HG03439 (cell line): ENCODE results near the gene SORL1.

Source experiments
- ATAC-seq: cut with Tn5 transposase; IDR thresholded peaks from one replicate; pipeline ENCODE4 v1.9.1; 2021; ENCODE audit warnings: mild to moderate bottlenecking, moderate library complexity; ENCODE audit not compliant: unreplicated experiment

The SORL1 gene

DNA sequence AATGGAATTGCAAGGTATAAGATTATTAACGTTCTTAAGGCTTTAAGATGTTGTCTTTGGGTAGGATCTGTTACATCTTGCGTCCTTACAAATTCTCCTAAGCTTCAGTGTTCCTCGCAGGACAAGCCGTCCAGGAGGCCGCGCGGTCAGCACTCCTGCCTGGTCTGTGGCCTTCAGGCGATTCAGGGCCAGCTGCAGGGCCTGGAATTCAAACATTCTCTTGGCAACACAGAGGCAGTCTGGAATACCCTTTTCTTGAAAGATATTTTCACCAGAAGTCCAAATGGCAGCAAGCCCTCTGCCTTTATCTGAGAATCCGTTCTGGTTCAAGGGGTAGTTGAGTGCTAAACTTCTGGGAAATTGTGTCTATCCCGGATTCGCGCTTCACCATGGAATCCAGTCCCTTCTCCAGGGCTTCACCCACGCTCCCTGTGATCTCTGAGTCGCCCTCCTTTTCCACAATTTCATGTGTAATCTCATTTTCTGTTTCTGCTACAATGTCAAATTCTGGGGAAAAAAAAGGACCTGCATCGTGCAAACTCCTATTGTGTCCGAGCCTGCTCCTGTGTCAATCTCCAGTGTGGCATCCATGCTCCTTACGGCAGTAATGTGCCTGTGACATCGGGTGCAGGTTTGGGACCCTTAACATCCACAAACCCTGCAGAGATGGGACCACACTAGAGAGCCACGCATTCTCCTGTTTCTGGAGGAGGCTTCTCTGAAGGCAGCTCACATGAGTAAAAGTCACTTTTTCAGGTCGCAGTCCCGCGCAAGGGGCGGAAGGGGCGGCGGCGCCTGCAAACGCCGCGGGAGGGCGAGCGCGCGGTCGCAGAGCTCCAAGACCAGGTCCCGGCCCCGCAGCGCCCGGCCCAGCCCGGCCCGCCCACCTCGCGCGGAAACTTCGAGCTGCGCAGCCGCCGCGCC lies 25.4 kb upstream of the SORL1 start:
- no peak for ATAC-seq

DNA sequence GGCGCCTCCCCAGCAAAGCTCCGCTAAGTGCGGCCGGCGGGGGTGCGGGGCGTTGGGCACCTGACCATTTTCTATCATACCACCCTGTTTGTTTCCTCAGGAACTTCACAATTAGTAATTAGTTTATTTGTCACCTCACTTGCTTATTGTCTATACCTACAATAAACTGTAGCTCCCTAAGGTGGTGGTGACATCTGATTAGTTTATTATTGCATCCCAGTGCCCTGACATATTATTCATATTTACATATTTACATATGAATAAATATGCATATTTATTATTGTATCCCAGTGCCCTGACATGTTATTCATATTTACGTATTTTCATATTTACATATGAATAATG lies 24.7 kb upstream of the SORL1 start:
- no peak for ATAC-seq

DNA sequence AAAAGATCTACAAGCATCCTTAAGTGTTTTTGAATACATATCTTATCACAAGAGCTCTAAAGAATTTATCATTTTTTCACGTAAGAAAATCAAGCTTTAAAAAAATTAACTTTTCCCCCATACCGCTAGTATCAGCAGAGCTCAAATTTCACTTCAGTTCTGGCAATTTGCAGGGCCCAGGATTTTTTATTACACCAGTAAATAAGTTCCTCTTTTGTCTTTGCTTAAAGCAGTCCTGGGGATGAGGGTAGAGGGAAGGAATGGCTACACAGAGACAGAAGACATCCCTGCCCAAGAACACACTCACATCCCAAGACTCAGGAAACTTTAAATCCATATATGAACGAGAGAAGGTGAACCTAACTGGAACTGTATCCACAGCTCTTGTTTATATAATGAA lies 22.6 kb upstream of the SORL1 start:
- no peak for ATAC-seq

DNA sequence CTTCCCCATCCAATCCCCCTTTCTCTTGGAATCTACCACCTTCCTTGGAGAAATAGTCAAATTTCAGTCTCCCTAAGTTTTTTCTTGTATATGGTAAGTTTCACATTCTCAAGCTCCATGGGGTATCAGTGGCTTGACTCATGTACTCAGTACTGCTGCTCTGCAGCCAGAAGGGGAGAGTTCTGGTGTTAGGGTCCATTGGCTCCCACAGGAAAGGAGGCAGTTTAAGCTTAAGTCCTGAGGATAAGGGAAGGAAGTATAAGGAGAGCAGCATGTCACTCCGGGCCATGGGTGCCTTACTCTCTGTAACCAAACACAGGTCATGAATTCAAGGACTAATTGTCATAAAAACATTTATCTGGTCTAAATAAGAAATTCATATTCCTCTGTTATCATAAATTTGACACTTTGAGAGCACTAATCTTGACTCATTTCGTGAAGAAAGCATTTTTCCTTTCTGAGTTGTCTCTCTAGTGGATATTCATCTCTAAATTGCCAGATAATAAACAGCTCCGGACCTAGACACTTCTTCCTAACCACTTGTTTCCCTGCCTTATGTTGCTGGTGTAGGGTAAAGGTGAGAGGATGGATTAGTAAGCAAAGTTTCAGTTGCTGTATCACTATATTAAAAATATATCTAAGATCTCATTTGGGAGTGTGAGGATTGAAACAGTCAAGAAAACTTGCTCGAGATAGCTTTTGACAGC lies 20.1 kb upstream of the SORL1 start:
- ATAC-seq: no peak

DNA sequence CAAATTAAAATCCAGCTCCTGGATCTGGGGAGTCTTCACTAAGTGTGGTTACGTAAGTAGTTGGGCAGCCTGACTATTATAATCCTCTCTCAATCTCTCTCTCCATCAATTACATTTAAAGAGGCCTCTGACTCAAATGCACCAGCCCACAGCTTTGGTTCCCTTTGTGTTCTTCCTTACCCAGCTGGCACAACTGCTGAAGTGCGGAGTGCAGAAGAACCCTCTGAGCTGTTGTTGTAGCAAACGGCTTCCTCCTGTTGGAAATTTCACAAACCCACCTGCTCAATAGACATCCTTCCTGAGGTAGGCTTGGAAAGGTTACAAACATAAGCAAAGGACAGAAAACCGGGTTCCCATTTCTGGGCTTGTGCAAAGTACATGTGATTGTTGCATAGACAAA lies 17.0 kb upstream of the SORL1 start:
- no peak for ATAC-seq

DNA sequence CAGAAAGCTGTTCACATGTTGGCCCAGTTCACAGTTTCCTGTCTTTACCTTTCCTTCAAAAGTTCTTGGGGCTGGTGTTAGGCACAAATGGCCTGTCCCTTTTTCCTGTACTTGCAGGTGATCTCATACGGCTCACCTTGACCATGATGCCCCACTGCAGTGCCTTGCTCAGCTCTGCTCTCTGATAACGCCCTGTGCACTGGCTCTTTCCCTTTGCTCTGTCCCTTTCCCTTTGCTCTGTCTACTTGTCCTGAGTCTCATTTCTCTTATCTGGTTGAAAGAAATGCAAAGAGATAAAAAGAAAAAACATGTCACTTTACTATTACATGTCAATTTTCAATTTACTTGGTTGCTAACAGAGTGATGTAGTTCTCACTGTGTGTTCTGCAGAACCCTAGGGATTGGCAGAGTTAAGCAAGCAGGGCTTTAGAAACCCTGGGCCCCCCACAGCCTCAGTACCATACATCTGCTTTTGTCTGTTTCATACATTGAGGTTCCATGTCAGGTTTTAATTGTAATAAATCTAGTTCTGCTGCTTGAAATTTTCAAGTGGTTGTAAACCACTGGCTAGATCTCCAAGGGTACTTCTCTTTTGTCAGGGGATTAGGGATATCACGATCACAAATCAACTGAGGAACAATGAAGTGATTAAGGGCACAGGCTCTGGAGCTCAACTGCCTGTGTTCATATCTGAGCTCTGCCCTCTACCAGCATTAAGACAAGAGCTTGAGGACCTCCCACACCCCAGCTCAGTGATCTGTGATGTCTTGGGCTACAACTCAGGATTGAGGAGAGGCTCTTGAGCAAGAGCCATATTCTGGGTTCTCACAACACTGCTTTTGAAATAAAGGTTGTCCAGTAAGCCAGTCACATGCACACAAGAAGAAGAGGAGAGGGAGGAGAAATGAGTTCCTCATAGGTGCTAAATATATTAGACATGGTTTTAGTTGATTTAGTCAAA lies 16.3 kb upstream of the SORL1 start:
- ATAC-seq: no peak

DNA sequence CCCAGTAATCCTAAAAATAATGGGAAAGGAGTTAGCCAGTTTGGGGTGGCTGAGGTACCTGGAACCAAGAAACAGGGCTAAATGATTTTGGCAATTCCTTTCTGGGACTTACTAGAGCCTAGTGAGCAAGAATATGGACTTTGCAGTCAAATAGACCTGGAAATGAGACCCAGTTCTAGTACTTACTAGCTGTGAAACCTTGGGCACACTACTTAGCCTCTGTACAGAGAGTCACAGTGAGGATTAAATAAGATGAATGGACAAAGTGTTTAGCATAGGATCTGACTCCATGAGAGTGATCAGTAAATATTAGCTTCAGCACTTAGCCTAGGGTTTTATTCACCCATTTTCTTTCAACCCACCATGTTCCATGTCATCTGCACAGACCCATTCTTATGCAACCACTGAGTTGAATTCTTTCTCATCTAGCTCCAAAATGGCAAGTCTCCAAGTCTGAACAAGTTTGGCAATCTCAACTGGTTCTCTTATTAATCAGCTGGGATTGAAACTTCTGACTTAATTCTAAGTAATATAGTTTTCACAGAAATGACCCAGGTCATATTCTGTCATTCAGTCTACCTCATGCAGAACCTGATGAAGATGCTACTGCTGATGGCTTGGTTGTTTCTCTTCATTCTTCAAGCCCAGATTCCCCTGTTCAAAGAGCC lies 15.0 kb upstream of the SORL1 start:
- ATAC-seq: no peak

DNA sequence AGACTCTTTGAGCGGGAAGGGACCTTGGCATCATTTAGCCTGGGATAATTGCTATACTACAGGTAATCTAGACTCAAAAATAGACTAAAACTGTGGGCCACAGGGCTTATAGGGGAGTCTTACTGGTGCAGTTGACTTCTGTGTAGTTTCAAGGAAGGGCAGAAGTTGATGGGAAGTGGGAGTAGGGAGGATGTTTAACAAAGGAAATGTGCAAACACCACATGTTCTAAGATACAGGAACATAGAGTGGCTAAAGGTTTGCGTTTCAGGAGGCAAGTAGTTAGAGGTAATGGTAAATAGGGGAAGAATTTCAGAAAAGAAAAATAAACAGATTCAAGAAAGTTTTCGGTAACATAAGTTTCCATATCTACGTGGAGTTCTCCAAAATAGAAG lies 14.4 kb upstream of the SORL1 start:
- no peak for ATAC-seq

DNA sequence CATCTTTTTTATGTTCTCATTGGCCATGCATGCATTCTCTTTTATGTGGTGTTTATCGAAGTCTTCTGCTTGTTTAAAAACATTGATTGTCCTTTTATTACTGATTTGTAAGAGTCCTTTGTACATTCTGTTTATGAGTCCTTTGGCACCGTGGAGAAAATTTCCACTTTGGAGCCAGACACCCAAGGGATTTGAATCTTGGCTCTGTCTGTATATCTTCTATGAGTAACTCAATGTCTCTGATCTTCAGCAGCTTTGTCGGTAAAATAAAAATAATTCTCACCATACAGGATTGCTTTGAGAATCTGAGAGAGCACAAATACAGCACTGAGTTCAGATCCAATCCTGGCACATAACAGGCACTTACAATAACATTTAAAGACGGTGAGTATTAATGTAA lies 12.8 kb upstream of the SORL1 start:
- no peak for ATAC-seq

DNA sequence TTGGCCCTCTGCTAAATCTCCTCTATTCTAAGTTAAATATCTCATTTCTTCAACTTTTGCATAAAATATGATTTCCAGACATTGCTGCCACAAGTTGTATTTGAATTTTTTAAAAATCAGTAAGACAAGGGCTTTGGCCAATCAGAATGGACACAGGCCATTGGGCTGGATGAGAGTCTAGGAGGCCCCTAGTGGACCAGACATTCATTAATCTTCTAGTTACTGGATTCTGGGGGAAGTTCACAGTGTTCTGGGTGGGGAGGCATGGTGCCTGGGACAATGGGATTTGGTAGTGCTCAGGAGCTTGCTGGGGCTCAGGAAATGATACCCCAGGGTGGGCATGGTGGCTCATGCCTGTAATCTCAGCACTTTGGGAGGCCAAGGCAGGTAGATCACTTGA lies 12.4 kb upstream of the SORL1 start:
- no peak for ATAC-seq

DNA sequence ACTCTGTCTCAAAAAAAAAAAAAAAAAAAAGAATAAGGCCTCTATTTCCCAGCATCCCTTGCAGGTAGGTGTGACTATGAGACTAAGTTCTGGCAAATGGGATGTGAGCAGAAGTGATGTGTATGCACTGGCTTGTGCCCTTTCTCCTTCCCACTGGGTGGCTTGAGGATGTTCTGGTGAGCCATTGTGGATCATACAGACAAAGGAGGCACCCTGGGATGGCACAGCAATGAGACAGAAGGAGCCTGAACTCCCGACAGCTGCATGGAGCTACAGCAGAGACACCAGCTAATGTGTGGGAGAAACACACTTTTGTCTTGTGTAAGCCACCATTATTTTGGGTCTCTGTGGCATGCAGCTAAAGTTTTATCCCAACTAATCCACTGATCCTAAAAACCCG lies 10.6 kb upstream of the SORL1 start:
- no peak for ATAC-seq

DNA sequence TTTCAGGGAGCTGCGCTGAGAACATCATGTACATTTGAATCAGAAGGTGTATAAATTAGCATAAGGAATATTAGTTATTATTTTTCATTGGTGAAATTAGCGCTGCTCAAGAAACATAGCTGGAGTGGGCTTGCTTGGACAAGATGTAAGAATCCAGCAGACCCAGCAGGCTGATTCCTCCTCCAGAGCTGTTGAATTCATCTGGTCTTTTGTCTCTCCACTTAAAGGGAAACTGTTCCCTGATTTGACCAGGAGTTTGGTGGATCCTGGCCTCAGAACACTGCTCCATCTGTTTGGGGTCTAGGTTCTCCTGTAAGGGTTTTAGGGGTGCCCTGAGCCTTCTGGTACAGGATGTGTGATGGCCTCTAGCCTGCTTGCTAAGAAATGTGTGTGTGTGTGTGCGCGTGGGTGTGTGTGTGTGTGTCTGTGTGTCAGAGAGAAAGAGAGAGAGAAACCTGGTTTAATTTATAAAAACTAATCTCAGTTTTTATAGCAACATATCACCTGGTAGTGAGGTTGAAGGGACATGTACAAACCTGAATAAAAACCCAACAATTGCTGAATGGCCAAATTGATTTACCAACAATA lies 8.3 kb upstream of the SORL1 start:
- no peak for ATAC-seq

DNA sequence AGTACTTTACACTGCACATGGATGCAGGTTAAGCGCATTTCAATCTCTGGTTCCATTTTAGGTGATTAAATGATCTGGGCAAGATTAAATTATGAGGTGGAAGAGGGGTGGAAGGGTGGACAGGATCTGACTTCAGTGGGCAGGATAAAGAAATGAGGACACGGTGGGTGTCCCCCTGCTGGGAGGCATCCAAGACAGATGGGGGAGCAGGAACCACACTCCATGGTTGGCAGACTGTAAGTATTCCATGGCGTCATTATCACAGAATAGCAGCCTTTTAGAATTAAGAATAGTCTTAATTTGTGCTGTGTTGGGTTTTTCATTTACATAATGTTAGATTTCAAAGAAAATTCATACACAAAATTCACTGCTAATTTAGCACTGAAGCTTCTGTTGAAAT lies 7.6 kb upstream of the SORL1 start:
- no peak for ATAC-seq

DNA sequence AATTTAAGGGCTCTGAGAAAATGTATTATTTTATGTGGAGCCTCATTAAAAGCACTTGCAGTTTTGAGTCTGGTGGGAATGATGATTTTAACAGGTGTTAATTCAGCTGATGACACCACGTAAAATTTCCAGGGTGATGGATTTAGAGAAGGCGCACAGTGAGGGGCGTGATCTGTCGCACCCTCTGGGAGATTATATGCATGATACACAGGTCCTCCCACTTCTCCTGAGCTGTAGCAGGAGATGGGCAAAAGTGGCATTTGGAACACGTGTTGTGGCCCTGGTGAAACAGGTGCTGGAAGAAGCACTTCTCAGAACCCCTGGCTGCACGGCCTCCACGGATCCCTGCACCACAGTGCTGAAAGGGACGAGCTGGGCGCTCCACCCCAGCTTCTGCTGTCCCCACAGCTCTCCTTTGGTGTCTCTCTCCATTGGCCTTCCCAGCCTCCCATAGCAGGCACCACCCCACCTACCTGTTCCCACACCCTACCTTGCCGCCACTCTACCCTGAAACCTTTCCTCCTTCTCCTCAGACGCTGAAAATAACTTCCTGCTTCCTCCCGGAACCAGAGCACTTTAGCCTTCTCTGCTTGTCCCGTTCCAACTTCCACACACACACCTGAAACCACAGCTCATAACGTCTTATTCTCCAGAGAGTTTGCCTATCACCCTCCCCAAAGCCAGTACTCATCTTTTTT lies 6.9 kb upstream of the SORL1 start:
- no peak for ATAC-seq

DNA sequence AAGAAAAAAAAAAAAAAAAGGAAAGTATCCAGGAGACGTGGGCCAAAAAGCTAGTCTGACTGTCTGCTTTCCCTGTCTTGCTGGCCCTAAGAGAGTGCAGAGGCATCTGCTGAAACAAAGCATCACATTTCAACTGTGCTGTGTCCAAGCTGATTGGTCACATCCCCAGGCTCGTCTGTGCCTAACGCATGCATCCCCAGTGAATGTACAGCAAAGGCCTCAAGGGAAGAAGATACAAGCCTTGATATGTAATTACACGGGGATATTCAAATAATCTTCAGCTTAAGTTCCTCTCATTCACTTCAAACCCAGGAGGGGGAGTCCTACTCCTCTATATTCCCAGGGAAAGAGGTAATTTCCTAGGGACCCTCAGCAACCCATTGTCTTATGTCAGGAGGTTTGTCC lies 5.4 kb upstream of the SORL1 start:
- ATAC-seq: no peak

DNA sequence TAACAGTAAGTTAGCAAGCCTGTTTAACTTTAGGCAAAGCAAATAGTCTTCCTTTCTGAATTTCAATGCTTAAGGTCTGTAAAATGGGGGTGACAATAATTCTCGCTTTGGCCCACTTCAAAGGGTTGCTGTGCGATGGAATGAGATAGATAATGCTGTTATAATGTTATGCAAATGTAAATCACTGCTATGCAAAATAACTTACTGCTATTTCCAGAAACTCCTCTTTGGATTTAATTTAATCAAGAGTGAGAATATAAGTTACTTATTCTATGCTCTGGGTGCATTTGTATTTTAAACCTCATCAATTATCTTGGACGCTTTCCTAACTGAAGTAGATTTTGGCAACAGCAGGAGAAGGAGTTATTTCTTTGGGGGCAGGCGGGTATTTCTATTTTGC lies 4.1 kb upstream of the SORL1 start:
- no peak for ATAC-seq

DNA sequence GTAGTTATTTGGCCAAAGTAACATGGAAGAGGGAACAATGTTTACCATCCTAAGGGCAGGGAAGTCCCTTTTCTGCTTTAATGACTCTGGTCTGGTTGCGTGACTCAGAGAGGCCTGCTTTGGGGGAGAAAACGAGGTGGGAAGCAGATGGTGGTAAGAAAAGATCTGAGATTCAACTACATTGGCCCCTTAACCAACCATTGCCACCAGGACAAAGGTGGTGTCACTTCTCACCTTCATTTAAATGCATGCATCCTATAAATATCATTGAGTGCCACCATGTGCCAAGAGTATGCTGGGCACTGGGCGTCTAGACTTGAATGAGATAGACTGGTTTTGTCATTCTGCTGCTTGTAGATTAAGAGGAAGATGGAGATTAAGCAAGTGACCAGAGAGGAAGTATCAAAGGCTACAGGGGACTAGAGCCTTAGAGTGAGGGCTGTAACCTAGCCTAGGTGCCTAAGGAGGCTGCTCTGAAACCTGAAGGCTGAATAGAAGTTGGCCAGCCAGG lies 3.6 kb upstream of the SORL1 start:
- ATAC-seq: no peak

DNA sequence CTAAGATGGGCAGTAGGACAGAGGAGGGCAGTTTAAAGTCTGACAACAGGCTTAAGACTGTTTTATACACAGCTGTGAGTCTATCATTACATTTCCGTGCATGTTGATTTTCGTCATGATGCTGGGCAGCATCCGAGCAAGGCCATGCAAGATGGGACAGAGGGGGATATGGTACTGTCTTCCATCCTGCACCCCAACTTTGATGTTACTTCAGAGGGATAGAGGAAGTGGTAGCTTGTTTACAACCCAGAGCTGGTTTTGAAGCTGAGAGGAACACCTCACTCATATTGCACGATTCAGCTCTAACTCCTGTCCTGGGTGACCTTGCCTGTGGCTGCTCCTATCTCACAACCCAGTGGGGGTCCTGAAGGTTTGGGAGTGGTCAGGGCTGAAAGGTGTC lies 3.0 kb upstream of the SORL1 start:
- ATAC-seq: no peak

DNA sequence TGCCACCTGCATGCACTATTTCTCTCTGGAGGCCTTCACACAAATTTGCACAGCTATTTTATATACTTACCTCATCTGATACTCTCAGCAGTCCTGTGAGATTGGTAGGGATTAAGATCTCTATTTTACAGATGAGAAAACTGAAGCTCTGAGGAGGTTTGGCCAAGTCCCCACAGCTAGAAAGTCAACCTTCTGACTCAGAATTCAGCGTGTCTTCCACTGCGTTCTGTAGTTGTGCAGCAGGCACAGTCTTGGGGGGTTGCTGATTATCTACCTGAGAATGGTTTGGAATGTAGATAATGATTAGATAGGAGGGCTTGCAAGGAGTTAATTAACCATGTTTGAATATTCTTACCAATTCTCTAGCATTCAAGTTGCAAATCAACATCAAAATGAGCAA lies 2.5 kb upstream of the SORL1 start:
- no peak for ATAC-seq

DNA sequence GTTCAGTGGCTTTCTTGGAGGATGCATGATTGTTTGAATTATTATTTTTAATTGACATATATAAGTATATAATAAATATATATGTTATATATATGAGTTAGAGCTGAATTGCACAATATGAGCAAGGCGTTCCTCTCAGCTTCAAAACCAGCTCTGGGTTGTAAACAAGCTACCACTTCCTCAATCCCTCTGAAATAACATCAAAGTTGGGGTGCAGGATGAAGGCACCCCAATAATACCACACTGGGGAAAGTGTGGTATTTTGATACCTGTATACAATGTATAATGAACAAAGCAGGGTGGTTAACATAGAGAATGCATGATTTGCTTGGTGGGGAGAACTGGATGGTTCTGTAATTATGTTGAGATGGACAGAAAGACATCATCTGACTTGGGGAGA lies 1.7 kb upstream of the SORL1 start:
- ATAC-seq: no peak
